ENCODE results near the gene DNAJB6.

Gene DNAJB6

GRCh38 chr7:157416011-157416410 lies 79.2 kb downstream of the DNAJB6 start:
- peaks cover 66% of the 10 kb centered on the region for H3K36me3 ChIP-seq (ENCODE audit: insufficient read depth, low read length)
- H3K27me3 ChIP-seq (ENCODE audit: insufficient read depth, low read length, poor library complexity) = no peaks in the 10 kb centered on the region
- H3K27ac ChIP-seq (ENCODE audit: low read length) = no peak overlapping the region
- no peaks in the 10 kb centered on the region for H3K4me1 ChIP-seq (ENCODE audit: insufficient read depth, low read length)
- H3K4me3 ChIP-seq (ENCODE audit: low read depth in 1 of 2, low read length in 2 of 2) = no peak overlapping the region
- ATAC-seq (ENCODE audit: insufficient read depth, low read depth) (no peak), DNase-seq (no peak)
- H3K4me2 ChIP-seq (ENCODE audit: insufficient read depth, low read length) = no peak overlapping the region
- H2AFZ ChIP-seq (ENCODE audit: low read depth, low read length) = no peak overlapping the region
- no peaks in the 10 kb centered on the region for H3K9me3 ChIP-seq (ENCODE audit: insufficient read depth, low read length, severe bottlenecking)
- H3K79me2 ChIP-seq (ENCODE audit: insufficient read depth, low read length) = 0 out of 2 replicates have a peak, but pooled peaks cover 3% of the 10 kb centered on the region
- peaks cover 11% of the 10 kb centered on the region; the same call in 1 of the 2 replicates for H4K20me1 ChIP-seq (ENCODE audit: insufficient read depth, low read length)
- no peak overlapping the region for H3K9ac ChIP-seq (ENCODE audit: low read depth, low read length)
- TF ChIP-seq EZH2 (IDR thresholded peaks at IDR 0.05; ENCODE audit: borderline replicate concordance, low read depth, low read length, severe bottlenecking) = no peak
- no peak for TF ChIP-seq CTCF (IDR thresholded peaks at IDR 0.05; ENCODE audit: borderline replicate concordance, extremely low read depth, low read length, poor library complexity, severe bottlenecking)

GRCh38 chr7:157418204-157419034 lies 81.6 kb downstream of the DNAJB6 start:
- no peaks in the 10 kb centered on the region for H3K9me3 ChIP-seq (ENCODE audit: insufficient read depth, low read length, severe bottlenecking)
- no peak overlapping the region for H3K4me2 ChIP-seq (ENCODE audit: insufficient read depth, low read length)
- TF ChIP-seq CTCF (IDR thresholded peaks at IDR 0.05; ENCODE audit: borderline replicate concordance, extremely low read depth, low read length, poor library complexity, severe bottlenecking) = no peak
- no peak for TF ChIP-seq EZH2 (IDR thresholded peaks at IDR 0.05; ENCODE audit: borderline replicate concordance, low read depth, low read length, severe bottlenecking)
- H4K20me1 ChIP-seq (ENCODE audit: insufficient read depth, low read length) = peaks cover 11% of the 10 kb centered on the region; the same call in 1 of the 2 replicates
- no peak overlapping the region for H3K9ac ChIP-seq (ENCODE audit: low read depth, low read length)
- no peak overlapping the region for H2AFZ ChIP-seq (ENCODE audit: low read depth, low read length)
- no peak for DNase-seq
- H3K79me2 ChIP-seq (ENCODE audit: insufficient read depth, low read length) = 0 out of 2 replicates have a peak, but pooled peaks cover 3% of the 10 kb centered on the region
- no peaks in the 10 kb centered on the region for H3K4me1 ChIP-seq (ENCODE audit: insufficient read depth, low read length)
- peaks cover 45% of the 10 kb centered on the region for H3K36me3 ChIP-seq (ENCODE audit: insufficient read depth, low read length)
- no peak overlapping the region for H3K27ac ChIP-seq (ENCODE audit: low read length)
- no peak overlapping the region for H3K4me3 ChIP-seq (ENCODE audit: low read depth in 1 of 2, low read length in 2 of 2)
- no peak for ATAC-seq (ENCODE audit: insufficient read depth, low read depth)
- H3K27me3 ChIP-seq (ENCODE audit: insufficient read depth, low read length, poor library complexity) = no peaks in the 10 kb centered on the region

GRCh38 chr7:157419035-157419293 lies 82.2 kb downstream of the DNAJB6 start:
- Histone ChIP-seq H3K27me3 (ENCODE audit: insufficient read depth, low read length, poor library complexity) (no peaks in the 10 kb centered on the region), H3K4me3 (ENCODE audit: low read depth in 1 of 2, low read length in 2 of 2) (no peak overlapping the region), H3K27ac (ENCODE audit: low read length) (no peak overlapping the region), H3K79me2 (ENCODE audit: insufficient read depth, low read length) (0 out of 2 replicates have a peak, but pooled peaks cover 3% of the 10 kb centered on the region), H3K9me3 (ENCODE audit: insufficient read depth, low read length, severe bottlenecking) (no peaks in the 10 kb centered on the region), H4K20me1 (ENCODE audit: insufficient read depth, low read length) (peaks cover 11% of the 10 kb centered on the region; the same call in 1 of the 2 replicates), H3K4me1 (ENCODE audit: insufficient read depth, low read length) (no peaks in the 10 kb centered on the region), H3K4me2 (ENCODE audit: insufficient read depth, low read length) (no peak overlapping the region), H2AFZ (ENCODE audit: low read depth, low read length) (no peak overlapping the region), H3K36me3 (ENCODE audit: insufficient read depth, low read length) (peaks cover 45% of the 10 kb centered on the region), H3K9ac (ENCODE audit: low read depth, low read length) (no peak overlapping the region)
- TF ChIP-seq EZH2 (IDR thresholded peaks at IDR 0.05; ENCODE audit: borderline replicate concordance, low read depth, low read length, severe bottlenecking) = no peak
- TF ChIP-seq CTCF (IDR thresholded peaks at IDR 0.05; ENCODE audit: borderline replicate concordance, extremely low read depth, low read length, poor library complexity, severe bottlenecking) = no peak
- 0 out of 3 replicates have a peak, but pooled peaks have one; percentile 5 for ATAC-seq (ENCODE audit: insufficient read depth, low read depth)
- no peak for DNase-seq
